Stimulated activated CD4-positive, alpha-beta T cell treated with anti-CD3 and anti-CD28 coated beads, Interleukin-12 subunit alpha, Interleukin-12 subunit beta, amount 100 ng/mL, for 24 hours (primary cell): ENCODE data around the gene IRGM.

ENCODE experiments used
- DNase-seq, 2 experiments: peaks; one replicate each; pipeline ENCODE4 v3.0.0-alpha.2; 2020; ENCODE audit warnings: low read depth in 2 of 2

IRGM gene

GRCh38 chr5:150895431-150896428 lies 49.4 kb downstream of the IRGM start:
- no peak for DNase-seq
